SK-N-SH (cell line): ENCODE measurements around the gene PTPRN. TPM values are rescaled to one million over a fixed set of nuclear protein-coding genes. Genes with fewer than 3 reads are reported as not detected.

Source experiments
- CTCF ChIA-PET: fragments of 300-600, 350-600 bp; formaldehyde crosslinking; extraction: SDS; loops from one replicate; lab custom pipeline; 2021; lab: Yijun Ruan, JAX
- POLR2A ChIA-PET: fragments of 350-600 bp; sonication (Branson Sonifier 250); formaldehyde crosslinking; extraction: SDS; loops from one replicate; lab custom pipeline; 2020; ENCODE audit warnings: antibody characterized with exemption, inconsistent platforms; lab: Yijun Ruan, JAX
- DNase-seq: peaks from one replicate; pipeline ENCODE4 v3.0.0; 2012
- H2AFZ ChIP-seq: fragments of 200-600 bp; sonication (generic); 2 replicates; pipeline ENCODE4 v1.8.1; 2016; ENCODE audit warnings: antibody characterized with exemption, mild to moderate bottlenecking, low read depth
- H3F3A ChIP-seq: fragments of 200-600 bp; sonication (generic); replicated peaks from 2 replicates; pipeline ENCODE3; 2016; ENCODE audit warnings: antibody characterized with exemption, mild to moderate bottlenecking; ENCODE audit not compliant: insufficient read depth
- H3K27ac ChIP-seq, 2 experiments: fragments of 200-500 bp in 1 of 2; fragments of 200-600 bp in 1 of 2; sonication (Bioruptor generic) in 1 of 2; sonication (generic), shearing (Covaris generic) in 1 of 2; 2 replicates each; pipeline versions ENCODE4 v1.5.1 to v1.6.1; 2014 to 2016; ENCODE audit warnings: low read depth in 2 of 2, inconsistent platforms in 1 of 2, low read length in 1 of 2, mild to moderate bottlenecking in 1 of 2, mixed read lengths in 1 of 2
- H3K27me3 ChIP-seq: fragments of 200-600 bp; sonication (generic), shearing (Covaris generic); 2 replicates; pipeline ENCODE4 v1.6.1; 2016; ENCODE audit warnings: mixed run types; ENCODE audit not compliant: insufficient read depth
- H3K36me3 ChIP-seq, 2 experiments: fragments of 200-500 bp in 1 of 2; fragments of 200-600 bp in 1 of 2; sonication (Bioruptor generic) in 1 of 2; sonication (generic) in 1 of 2; replicated peaks in 1 of 2; 2 replicates each; pipeline versions ENCODE3 to v1.5.1; 2014 to 2016; ENCODE audit warnings: low read length in 1 of 2, mild to moderate bottlenecking in 1 of 2; ENCODE audit not compliant: insufficient read depth in 2 of 2, control insufficient read depth in 1 of 2
- H3K4me1 ChIP-seq, 2 experiments: fragments of 200-500 bp in 1 of 2; fragments of 200-600 bp in 1 of 2; sonication (Bioruptor generic) in 1 of 2; sonication (generic), shearing (Covaris generic) in 1 of 2; 2 replicates each; pipeline versions ENCODE4 v1.5.1 to v1.6.1; 2014 to 2016; ENCODE audit warnings: low read depth in 1 of 2, low read length in 1 of 2, mixed run types in 1 of 2; ENCODE audit not compliant: insufficient read depth in 2 of 2, control insufficient read depth in 1 of 2
- H3K4me2 ChIP-seq: fragments of 200-600 bp; sonication (generic), shearing (Covaris generic); 2 replicates; pipeline ENCODE4 v1.6.1; 2017; ENCODE audit warnings: mixed run types
- H3K4me3 ChIP-seq, 2 experiments: fragments of 200-500 bp in 1 of 2; fragments of 200-600 bp in 1 of 2; sonication (Bioruptor generic) in 1 of 2; sonication (generic), shearing (Covaris generic) in 1 of 2; 2 replicates each; pipeline versions ENCODE4 v1.5.1 to v1.8.1; 2014 to 2016; ENCODE audit warnings: low read depth in 2 of 2, inconsistent platforms in 1 of 2, low read length in 1 of 2, mild to moderate bottlenecking in 1 of 2, mixed read lengths in 1 of 2, moderate library complexity in 1 of 2
- H3K79me2 ChIP-seq: fragments of 200-600 bp; sonication (generic); 2 replicates; pipeline ENCODE4 v1.8.1; 2017; ENCODE audit warnings: mild to moderate bottlenecking; ENCODE audit not compliant: insufficient read depth
- H3K9ac ChIP-seq: fragments of 200-600 bp; sonication (generic); 2 replicates; pipeline ENCODE4 v1.6.1; 2017; ENCODE audit warnings: mixed run types
- H3K9me2 ChIP-seq: fragments of 200-600 bp; sonication (generic); 2 replicates; pipeline ENCODE4 v1.6.1; 2017; ENCODE audit warnings: mixed run types
- H3K9me3 ChIP-seq: fragments of 200-600 bp; sonication (generic); 2 replicates; pipeline ENCODE4 v1.6.1; 2017; ENCODE audit warnings: mixed run types, mild to moderate bottlenecking, moderate library complexity
- H4K20me1 ChIP-seq: fragments of 200-600 bp; sonication (generic); 2 replicates; pipeline ENCODE4 v1.6.1; 2017; ENCODE audit warnings: mild to moderate bottlenecking, mixed run types; ENCODE audit not compliant: insufficient read depth
- CTCF ChIP-seq: fragments of 200-600 bp; sonication (generic); IDR thresholded peaks from 2 replicates; pipeline ENCODE4 v1.6.1; 2017; ENCODE audit warnings: antibody characterized with exemption, mild to moderate bottlenecking, moderate library complexity
- ELF1 ChIP-seq: IDR thresholded peaks from 2 replicates; pipeline ENCODE4 v1.4.0; 2012
- EP300 ChIP-seq, 2 experiments: IDR thresholded peaks; 2 replicates each; pipeline versions ENCODE4 v1.4.0 to v1.6.1; 2012; ENCODE audit warnings: borderline replicate concordance in 1 of 2, low read depth in 1 of 2, low read length in 1 of 2
- FOSL2 ChIP-seq: IDR thresholded peaks from 2 replicates; pipeline ENCODE4 v1.4.0; 2012; ENCODE audit warnings: low read depth, mild to moderate bottlenecking, moderate library complexity, borderline replicate concordance
- GABPA ChIP-seq: IDR thresholded peaks from 2 replicates; pipeline ENCODE4 v1.4.0; 2012; ENCODE audit warnings: low read depth, mild to moderate bottlenecking
- IRF3 ChIP-seq: fragments of 150-350 bp; IDR thresholded peaks from 2 replicates; pipeline ENCODE4 v1.6.1; 2016; ENCODE audit warnings: mild to moderate bottlenecking, low read depth, low read length
- MAX ChIP-seq: IDR thresholded peaks from 2 replicates; pipeline ENCODE4 v1.4.0; 2012; ENCODE audit warnings: low read depth
- MEF2A ChIP-seq: IDR thresholded peaks from 2 replicates; pipeline ENCODE4 v1.4.0; 2012; ENCODE audit warnings: low read depth, borderline replicate concordance
- NFIC ChIP-seq: IDR thresholded peaks from 2 replicates; pipeline ENCODE4 v1.4.0; 2012; ENCODE audit warnings: borderline replicate concordance
- NRF1 ChIP-seq: IDR thresholded peaks from 2 replicates; pipeline ENCODE4 v1.6.1; 2012; ENCODE audit warnings: low read depth, mild to moderate bottlenecking, low read length
- PBX3 ChIP-seq: IDR thresholded peaks from 2 replicates; pipeline ENCODE4; 2012
- POLR2AphosphoS5 ChIP-seq: IDR thresholded peaks from 2 replicates; pipeline ENCODE4 v1.6.1; 2012; ENCODE audit warnings: low read depth, low read length
- RCOR1 ChIP-seq: fragments of 150-350 bp; IDR thresholded peaks from 2 replicates; pipeline ENCODE4 v1.6.1; 2017; ENCODE audit warnings: antibody characterized with exemption, low read length
- REST ChIP-seq: IDR thresholded peaks from 2 replicates; pipeline ENCODE4 v1.6.1; 2012; ENCODE audit warnings: mild to moderate bottlenecking, low read depth, low read length, moderate library complexity
- RFX5 ChIP-seq: IDR thresholded peaks from 2 replicates; pipeline ENCODE4 v1.6.1; 2012; ENCODE audit warnings: mild to moderate bottlenecking, improper control_type of control experiment, low read length
- TEAD4 ChIP-seq: IDR thresholded peaks from 2 replicates; pipeline ENCODE4 v1.4.0; 2012; ENCODE audit warnings: mild to moderate bottlenecking, borderline replicate concordance; ENCODE audit not compliant: insufficient read depth
- USF1 ChIP-seq: IDR thresholded peaks from 2 replicates; pipeline ENCODE4 v1.4.0; 2012; ENCODE audit warnings: low read depth, borderline replicate concordance
- USF2 ChIP-seq: fragments of 150-350 bp; IDR thresholded peaks from 2 replicates; pipeline ENCODE4 v1.6.1; 2017; ENCODE audit warnings: antibody characterized with exemption, low read length, low read depth, borderline replicate concordance
- ZBTB33 ChIP-seq: IDR thresholded peaks from 2 replicates; pipeline ENCODE4 v1.4.0; 2012; ENCODE audit warnings: low read depth, borderline replicate concordance
- WGBS: methylation state at CpG from one replicate; pipeline ENCODE4 v1.1.6; 2017; ENCODE audit warnings: low lambda C conversion rate; 5-methylcytosine and 5-hydroxymethylcytosine counted together
- polyA plus RNA-seq, 3 experiments: library from polyadenylated mRNA; depleted of rRNA; stranded (reverse); fragments of >200 nt; gene quantifications; 2 replicates each; pipeline ENCODE4 v1.2.3, GENCODE V29; 2012

PTPRN gene
- polyA plus RNA-seq, 1 of the 3 experiments (the other 2 are of a cell fraction) = 9.5 TPM

GRCh38 chr2:219300022-219300421, 9.2 kb downstream of the PTPRN start:
- no peak overlapping the region for H3K4me3 ChIP-seq
- no peaks in the 10 kb centered on the region for H3K79me2 ChIP-seq
- POLR2A ChIA-PET = interaction anchor here (1.4 to 1.9 kb wide), 2 partner anchors 8 to 123 kb away, joined by 3 to 4 read pairs; partner anchors contain the start of gene CNPPD1
- no peaks in the 10 kb centered on the region for H3K9me2 ChIP-seq
- no peak overlapping the region for H3K9ac ChIP-seq
- H2AFZ ChIP-seq = no peak overlapping the region
- DNase-seq = no peak
- CTCF ChIA-PET = interaction anchor here (0.7 to 6.7 kb wide), 28 partner anchors 8 to 230 kb away, joined by 3 to 72 read pairs (median 6); partner anchors contain the start of genes ANKZF1, ATG9A, CNPPD1 and DNAJB2
- no peak overlapping the region for H3K4me2 ChIP-seq
- no peaks in the 10 kb centered on the region for H4K20me1 ChIP-seq
- H3K27me3 ChIP-seq = no peaks in the 10 kb centered on the region
- no peaks in the 10 kb centered on the region for H3K9me3 ChIP-seq
- H3K27ac ChIP-seq = no peak overlapping the region
- TF ChIP-seq REST (no peak), MAX (no peak), MEF2A (no peak), NFIC (no peak), ZBTB33 (no peak), USF1 (no peak), GABPA (no peak), RFX5 (no peak), ELF1 (no peak), EP300 (IDR thresholded peaks at IDR 0.05; ENCODE audit: borderline replicate concordance in 1 of 2, low read depth in 1 of 2, low read length in 1 of 2) (no peak), CTCF (no peak), PBX3 (no peak), USF2 (no peak), NRF1 (no peak), RCOR1 (no peak), TEAD4 (no peak), FOSL2 (no peak), IRF3 (no peak), POLR2AphosphoS5 (no peak)
- no peaks in the 10 kb centered on the region for H3K36me3 ChIP-seq
- peaks cover 0 to 6% of the 10 kb centered on the region in 2 experiments; a peak in 1 of 4 replicates for H3K4me1 ChIP-seq
- WGBS = 25% methylated on average over 3 of the region's 5 CpGs
- H3F3A ChIP-seq = no peaks in the 10 kb centered on the region
